GM12891 (cell line): ENCODE measurements around the gene RFX2.

Experiments
- PAX5 ChIP-seq: IDR thresholded peaks from 2 replicates; pipeline ENCODE4 v1.6.1; 2011; ENCODE audit warnings: low read length, moderate library complexity, mild to moderate bottlenecking; ENCODE audit not compliant: insufficient read depth, severe bottlenecking
- POLR2A ChIP-seq: IDR thresholded peaks from 2 replicates; pipeline ENCODE4 v1.6.1; 2011; ENCODE audit warnings: low read depth, low read length, control low read depth
- POLR2AphosphoS5 ChIP-seq: IDR thresholded peaks from 2 replicates; pipeline ENCODE4 v1.6.1; 2011; ENCODE audit warnings: low read depth, low read length, control low read depth

- TF ChIP-seq POLR2AphosphoS5 = no peak
- TF ChIP-seq POLR2A = no peak
- no peak for TF ChIP-seq PAX5
These were observed 100.2 kb downstream of the RFX2 start for GRCh38 chr19:6010107-6010506.
